BLaER1 (cell line): Measurements from ENCODE around the gene ADAM12.

Experiments
- H3K27ac ChIP-seq: shearing (Covaris generic); formaldehyde crosslinking; 2 replicates; pipeline ENCODE4 v1.8.1; 2022
- H3K27me3 ChIP-seq: shearing (Covaris generic); formaldehyde crosslinking; 2 replicates; pipeline ENCODE4 v1.8.1; 2022
- H3K36me3 ChIP-seq: shearing (Covaris generic); formaldehyde crosslinking; 2 replicates; pipeline ENCODE4 v1.8.1; 2022
- H3K4me1 ChIP-seq: shearing (Covaris generic); formaldehyde crosslinking; 2 replicates; pipeline ENCODE4 v1.8.1; 2022
- H3K4me2 ChIP-seq: shearing (Covaris generic); formaldehyde crosslinking; 2 replicates; pipeline ENCODE4 v1.8.1; 2022
- H3K4me3 ChIP-seq: shearing (Covaris generic); formaldehyde crosslinking; 2 replicates; pipeline ENCODE4 v1.8.1; 2022
- H3K9ac ChIP-seq: shearing (Covaris generic); formaldehyde crosslinking; 2 replicates; pipeline ENCODE4 v1.8.1; 2022
- H3K9me3 ChIP-seq: shearing (Covaris generic); formaldehyde crosslinking; 2 replicates; pipeline ENCODE4 v1.8.1; 2022
- H4K20me1 ChIP-seq: shearing (Covaris generic); formaldehyde crosslinking; 2 replicates; pipeline ENCODE4 v1.8.1; 2022
- Cebpa-rat ChIP-seq: shearing (Covaris generic); IDR thresholded peaks from 2 replicates; pipeline ENCODE4 v1.8.1; 2022

ADAM12 gene

DNA sequence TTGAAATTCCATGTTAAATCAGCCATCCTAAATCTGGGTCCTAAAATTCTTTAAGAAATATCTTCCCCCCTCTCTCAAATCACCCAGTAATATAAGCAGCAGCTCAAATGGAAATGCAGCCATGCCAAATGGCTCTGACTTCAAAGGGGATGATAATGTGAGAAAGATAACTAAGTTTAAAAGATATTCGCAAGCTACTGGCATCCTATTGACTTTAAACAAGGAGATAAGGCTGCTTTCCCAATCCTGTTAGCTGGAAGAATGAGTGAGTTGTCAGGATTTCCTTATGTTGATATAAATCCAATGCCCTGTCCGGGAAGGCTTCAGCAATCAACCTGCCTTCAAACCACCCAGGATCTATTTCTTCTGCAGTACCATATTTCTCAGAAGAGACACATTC lies 320.0 kb downstream of the ADAM12 start:
- no peak overlapping the region for H3K4me3 ChIP-seq
- H3K27ac ChIP-seq: no peak overlapping the region
- peaks cover 6% of the 10 kb centered on the region; the same call in 1 of the 2 replicates for H3K4me1 ChIP-seq
- H3K9ac ChIP-seq: no peak overlapping the region
- H3K4me2 ChIP-seq: no peak overlapping the region
- TF ChIP-seq Cebpa-rat: no peak
- H3K27me3 ChIP-seq: no peaks in the 10 kb centered on the region
- no peaks in the 10 kb centered on the region for H3K36me3 ChIP-seq
- no peaks in the 10 kb centered on the region for H3K9me3 ChIP-seq
- no peaks in the 10 kb centered on the region for H4K20me1 ChIP-seq

DNA sequence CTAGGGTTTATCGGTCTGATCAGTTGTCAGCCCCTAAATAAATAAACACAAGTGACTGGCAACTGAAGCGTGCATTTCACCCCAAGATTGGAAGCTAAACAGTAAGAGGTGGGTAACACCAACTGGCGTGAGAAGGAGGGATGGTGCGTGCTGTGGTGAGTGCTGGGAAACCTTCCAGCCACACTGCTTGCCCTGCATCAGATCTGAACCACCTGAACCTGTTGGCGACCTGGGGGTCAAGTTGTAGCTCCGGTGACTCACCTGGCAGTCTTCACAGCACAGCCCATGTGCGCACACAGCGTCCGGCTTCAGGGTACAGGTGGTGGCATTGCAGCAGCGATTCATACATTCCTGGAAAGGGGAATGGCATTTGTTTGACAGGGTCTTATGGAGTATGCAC lies 321.8 kb downstream of the ADAM12 start:
- Histone ChIP-seq H4K20me1 (no peaks in the 10 kb centered on the region), H3K9ac (no peak overlapping the region), H3K4me1 (peaks cover 6% of the 10 kb centered on the region; the same call in 1 of the 2 replicates), H3K9me3 (no peaks in the 10 kb centered on the region), H3K27ac (no peak overlapping the region), H3K27me3 (no peaks in the 10 kb centered on the region), H3K4me3 (no peak overlapping the region), H3K4me2 (0 out of 2 replicates have a peak overlapping the region, but pooled peaks have one; percentile 1), H3K36me3 (no peaks in the 10 kb centered on the region)
- TF ChIP-seq Cebpa-rat: no peak

DNA sequence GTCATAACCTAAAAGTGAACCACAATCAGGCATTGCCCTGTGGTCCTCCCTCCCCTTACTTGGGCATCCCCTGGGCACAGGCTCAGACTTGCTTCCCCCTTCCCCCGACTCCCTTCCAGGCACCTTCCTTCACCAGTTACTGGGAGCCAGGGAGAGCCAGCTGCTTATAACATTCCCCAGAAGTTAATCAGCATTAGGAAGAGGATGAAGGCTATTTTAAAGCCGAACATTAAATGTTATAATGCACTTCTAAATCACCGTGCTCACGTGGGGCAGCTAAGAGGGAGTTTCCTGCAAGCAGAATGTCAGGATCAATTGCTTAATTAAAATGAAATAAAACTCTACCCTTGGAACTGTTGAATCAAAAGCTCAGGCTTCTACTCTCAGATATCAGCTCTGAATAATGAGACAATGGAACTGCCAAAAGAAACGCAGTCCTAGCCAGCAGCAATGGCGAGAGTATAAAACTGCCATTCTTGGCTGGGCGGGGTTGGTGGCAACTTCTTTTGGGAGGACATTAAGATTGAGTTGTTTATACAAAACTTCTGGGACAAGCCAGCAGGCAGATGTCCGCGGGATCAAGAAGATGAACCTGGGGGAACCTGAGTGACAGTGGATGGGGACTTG lies 322.4 kb downstream of the ADAM12 start:
- Histone ChIP-seq H3K4me3 (no peak overlapping the region), H3K9me3 (no peaks in the 10 kb centered on the region), H3K27me3 (no peaks in the 10 kb centered on the region), H3K4me1 (peaks cover 6% of the 10 kb centered on the region; the same call in 1 of the 2 replicates), H3K27ac (no peak overlapping the region), H4K20me1 (no peaks in the 10 kb centered on the region), H3K9ac (no peak overlapping the region), H3K36me3 (no peaks in the 10 kb centered on the region), H3K4me2 (no peak overlapping the region)
- TF ChIP-seq Cebpa-rat: no peak

DNA sequence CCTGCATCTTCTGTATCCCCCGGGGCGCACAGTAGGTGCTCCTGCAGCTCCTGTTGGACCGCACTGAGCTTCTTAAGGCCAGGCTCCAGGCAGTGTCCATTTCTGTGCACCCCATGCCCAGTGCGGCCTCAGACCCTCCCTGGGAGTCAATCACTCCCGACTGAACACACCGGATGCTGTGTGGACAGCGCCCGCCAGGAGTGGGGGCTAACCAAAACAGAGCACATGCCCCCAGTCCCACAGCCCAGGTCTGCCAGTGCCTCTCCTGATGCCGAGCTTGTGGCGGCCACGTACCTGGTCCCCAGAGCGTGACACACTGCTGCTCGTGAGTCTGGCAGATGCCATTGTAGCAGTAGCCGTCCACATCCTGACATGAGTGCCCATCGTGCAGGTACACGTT lies 323.8 kb downstream of the ADAM12 start:
- H3K27ac ChIP-seq: no peak overlapping the region
- H3K9ac ChIP-seq: no peak overlapping the region
- H3K4me3 ChIP-seq: no peak overlapping the region
- H3K36me3 ChIP-seq: no peaks in the 10 kb centered on the region
- no peaks in the 10 kb centered on the region for H4K20me1 ChIP-seq
- no peak overlapping the region for H3K4me2 ChIP-seq
- no peak for TF ChIP-seq Cebpa-rat
- peaks cover 6% of the 10 kb centered on the region; the same call in 1 of the 2 replicates for H3K4me1 ChIP-seq
- H3K27me3 ChIP-seq: no peaks in the 10 kb centered on the region
- no peaks in the 10 kb centered on the region for H3K9me3 ChIP-seq

DNA sequence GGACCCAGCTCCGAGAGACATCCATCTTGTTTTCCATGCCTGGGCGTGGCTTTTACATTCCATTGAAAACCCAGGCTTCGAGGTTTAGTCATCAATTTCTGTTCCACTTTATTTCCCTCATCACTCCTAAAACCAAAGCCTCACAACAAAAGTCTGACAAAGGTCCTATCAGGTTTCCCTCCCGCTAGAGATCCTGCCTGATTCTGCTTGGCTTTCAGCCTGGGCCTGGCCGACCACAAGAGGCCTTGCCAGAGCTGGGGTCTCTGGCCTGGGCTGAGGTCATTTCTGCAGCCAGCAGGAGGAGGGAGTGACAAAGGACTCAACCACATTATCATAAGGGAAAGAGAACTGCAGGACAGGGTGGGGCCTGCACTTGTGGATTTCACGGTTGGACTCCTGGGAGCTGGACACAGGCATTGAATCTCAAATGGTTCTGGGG lies 324.9 kb downstream of the ADAM12 start:
- Histone ChIP-seq H3K4me2 (no peak overlapping the region), H3K27me3 (no peaks in the 10 kb centered on the region), H3K9me3 (no peaks in the 10 kb centered on the region), H3K4me1 (peaks cover 6% of the 10 kb centered on the region; the same call in 1 of the 2 replicates), H3K36me3 (no peaks in the 10 kb centered on the region), H3K4me3 (no peak overlapping the region), H4K20me1 (no peaks in the 10 kb centered on the region), H3K27ac (no peak overlapping the region), H3K9ac (no peak overlapping the region)
- no peak for TF ChIP-seq Cebpa-rat

DNA sequence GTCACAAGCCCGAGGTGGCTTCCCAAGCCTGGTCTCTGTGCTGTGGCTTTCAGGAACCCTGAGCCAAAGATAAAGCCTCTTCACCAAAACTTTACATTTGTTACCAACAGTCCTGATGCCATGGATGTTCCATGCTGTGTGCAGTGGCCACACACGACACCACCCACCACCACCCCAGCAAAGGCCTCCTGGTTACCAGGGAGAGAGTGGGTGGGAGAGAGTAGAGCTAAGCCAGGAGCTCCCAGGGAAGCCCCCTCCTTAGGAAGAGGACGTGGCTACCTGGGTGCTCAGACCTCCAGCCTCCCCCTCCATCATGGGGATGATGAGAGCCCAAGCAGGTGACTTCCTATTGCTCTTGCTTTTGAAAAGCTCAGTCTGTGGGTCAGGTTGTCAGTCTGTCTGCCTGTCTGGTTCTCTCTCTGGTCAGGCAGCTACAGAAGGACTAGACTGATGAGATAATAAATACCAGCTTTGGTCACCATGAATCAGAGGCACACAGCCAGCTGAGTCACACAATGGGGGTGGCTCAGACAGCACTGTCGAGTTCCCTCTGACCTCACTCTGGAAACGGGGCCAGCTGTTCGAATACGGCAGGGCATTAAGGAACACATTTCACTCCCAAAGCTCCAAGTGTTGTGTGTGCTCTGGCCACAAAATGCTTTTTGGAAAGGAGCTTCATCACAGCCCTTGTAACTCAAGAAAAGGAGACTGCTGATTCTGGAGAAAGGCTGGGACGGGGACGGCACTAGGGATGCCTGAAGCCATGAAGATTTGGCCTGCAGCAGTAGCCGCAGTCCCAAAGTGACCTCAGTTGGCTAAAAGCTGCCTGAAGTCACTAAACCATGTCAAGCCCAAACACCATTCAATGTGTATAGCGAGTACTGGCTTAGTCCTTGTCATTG lies 325.9 kb downstream of the ADAM12 start:
- peaks cover 6% of the 10 kb centered on the region; the same call in 1 of the 2 replicates for H3K4me1 ChIP-seq
- no peak for TF ChIP-seq Cebpa-rat
- H4K20me1 ChIP-seq: no peaks in the 10 kb centered on the region
- no peaks in the 10 kb centered on the region for H3K36me3 ChIP-seq
- no peak overlapping the region for H3K4me2 ChIP-seq
- no peaks in the 10 kb centered on the region for H3K27me3 ChIP-seq
- H3K9ac ChIP-seq: no peak overlapping the region
- no peaks in the 10 kb centered on the region for H3K9me3 ChIP-seq
- H3K27ac ChIP-seq: no peak overlapping the region
- H3K4me3 ChIP-seq: no peak overlapping the region

DNA sequence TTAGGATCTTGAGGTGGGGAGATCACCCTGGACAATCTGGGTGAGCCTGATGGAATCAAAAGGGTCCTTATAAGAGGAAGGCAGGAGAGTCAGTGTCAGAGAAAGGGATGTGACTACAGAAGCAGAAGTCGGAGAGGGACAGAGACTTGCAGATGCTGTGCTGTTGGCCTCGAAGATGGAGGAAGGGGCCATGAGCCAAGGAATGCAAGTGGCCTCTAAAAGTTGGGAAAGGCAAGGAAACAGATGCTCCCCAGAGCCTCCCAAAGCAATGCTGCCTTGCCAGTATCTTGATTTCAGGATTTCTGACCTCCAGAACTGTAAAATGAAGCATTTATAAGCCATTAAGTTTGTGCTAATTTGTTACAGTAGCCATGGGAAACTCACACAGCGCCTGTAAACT lies 326.8 kb downstream of the ADAM12 start:
- Histone ChIP-seq H3K4me1 (no peaks in the 10 kb centered on the region), H3K9me3 (no peaks in the 10 kb centered on the region), H3K4me3 (no peak overlapping the region), H3K9ac (no peak overlapping the region), H3K27me3 (no peaks in the 10 kb centered on the region), H3K27ac (no peak overlapping the region), H3K36me3 (no peaks in the 10 kb centered on the region), H4K20me1 (no peaks in the 10 kb centered on the region), H3K4me2 (no peak overlapping the region)
- TF ChIP-seq Cebpa-rat: no peak

DNA sequence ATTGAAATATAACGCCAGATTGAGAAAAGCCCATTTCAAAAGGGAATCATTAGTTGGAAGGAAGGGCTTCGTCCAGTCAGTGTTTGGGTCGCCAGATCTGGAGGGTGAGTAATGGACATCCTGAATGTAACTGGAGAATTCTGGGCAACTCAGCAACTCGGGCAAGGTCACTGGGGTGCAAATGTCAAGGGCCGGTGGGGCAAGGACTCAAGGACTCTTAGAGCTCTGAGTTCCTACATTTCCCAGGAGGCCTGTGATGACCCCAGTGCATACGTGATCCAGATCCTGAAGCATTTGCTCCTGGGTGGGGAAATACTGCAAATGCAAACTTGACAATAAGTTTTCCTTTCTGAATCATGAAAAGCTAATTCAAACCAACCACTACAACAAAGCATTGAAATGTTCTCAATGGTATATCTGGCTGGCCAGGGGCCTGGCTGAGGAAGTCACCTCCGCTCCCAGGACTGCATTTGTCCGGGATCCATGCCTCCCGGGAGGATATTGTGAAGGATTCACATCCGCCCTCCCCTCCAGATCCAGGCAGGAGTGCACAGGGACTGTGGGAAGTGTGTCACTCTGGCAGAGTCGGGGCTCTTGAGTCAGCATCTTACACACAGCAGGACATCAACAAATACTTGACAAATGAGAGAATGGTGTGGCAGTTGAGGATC lies 327.9 kb downstream of the ADAM12 start:
- H3K9me3 ChIP-seq: no peaks in the 10 kb centered on the region
- H3K36me3 ChIP-seq: no peaks in the 10 kb centered on the region
- TF ChIP-seq Cebpa-rat: no peak
- H4K20me1 ChIP-seq: no peaks in the 10 kb centered on the region
- no peak overlapping the region for H3K4me3 ChIP-seq
- no peak overlapping the region for H3K27ac ChIP-seq
- H3K4me1 ChIP-seq: no peaks in the 10 kb centered on the region
- no peak overlapping the region for H3K9ac ChIP-seq
- no peaks in the 10 kb centered on the region for H3K27me3 ChIP-seq
- H3K4me2 ChIP-seq: no peak overlapping the region

DNA sequence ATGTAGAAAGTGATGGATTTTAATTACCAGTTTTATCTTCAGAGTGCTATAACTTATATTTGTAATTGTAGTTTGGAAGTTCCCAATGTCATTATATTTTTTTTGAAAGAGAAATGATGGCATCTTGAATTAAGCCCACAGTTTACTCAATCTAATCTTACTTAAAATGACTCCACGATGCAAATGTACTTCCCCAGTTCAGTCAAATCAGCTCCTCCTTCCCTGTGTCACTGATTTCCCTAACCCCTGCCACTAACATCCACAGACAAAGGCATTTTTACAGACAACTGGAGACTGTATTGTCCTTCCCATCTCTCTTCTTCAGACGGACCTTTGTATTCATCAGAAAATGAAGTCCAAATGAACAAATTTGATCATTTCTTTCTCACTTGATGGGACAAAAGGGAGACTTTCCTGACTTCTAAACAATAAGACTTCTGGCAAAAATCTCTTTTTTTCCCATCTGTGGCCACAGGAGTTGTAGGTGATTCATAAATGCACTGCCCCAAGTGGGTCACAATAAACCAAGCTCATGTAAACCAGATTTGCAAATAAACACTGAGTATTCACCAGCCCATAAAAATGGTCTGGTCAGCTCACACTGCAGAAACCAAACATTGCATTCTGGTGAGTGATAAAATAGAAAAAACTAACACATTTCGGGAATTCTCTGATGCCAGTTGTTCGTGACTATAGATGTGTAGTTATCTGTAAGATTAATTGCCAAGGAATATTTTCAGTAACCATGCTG lies 329.0 kb downstream of the ADAM12 start:
- no peak for TF ChIP-seq Cebpa-rat
- Histone ChIP-seq H3K4me2 (no peak overlapping the region), H3K9ac (no peak overlapping the region), H3K36me3 (no peaks in the 10 kb centered on the region), H3K27ac (no peak overlapping the region), H3K27me3 (no peaks in the 10 kb centered on the region), H4K20me1 (no peaks in the 10 kb centered on the region), H3K9me3 (no peaks in the 10 kb centered on the region), H3K4me1 (no peaks in the 10 kb centered on the region), H3K4me3 (no peak overlapping the region)
